ENCODE measurements around the gene MARK1. TPM values are rescaled to one million over a fixed set of nuclear protein-coding genes. Genes with fewer than 3 reads are reported as not detected.

The MARK1 gene
- polyA plus RNA-seq, 3 donors = not detected

- DNase-seq = no peak
- Histone ChIP-seq H3K4me2 (replicated peaks; ENCODE audit: extremely low read depth, low read length, poor library complexity, severe bottlenecking) (no peak overlapping the region), H3K9ac (ENCODE audit: insufficient read depth, low read length, poor library complexity, severe bottlenecking) (no peak overlapping the region), H2AFZ (ENCODE audit: insufficient read depth, low read depth, low read length, poor library complexity, severe bottlenecking) (no peak overlapping the region), H3K27me3 (ENCODE audit: control insufficient read depth in 2 of 2, insufficient read depth in 2 of 2, low read length in 2 of 2) (no peaks in the 10 kb centered on the region), H3K79me2 (ENCODE audit: insufficient read depth, low read length) (no peaks in the 10 kb centered on the region), H3K27ac (ENCODE audit: low read depth in 1 of 2, low read length in 2 of 2) (no peak overlapping the region), H3K4me3 (replicated peaks in 1 of 3; ENCODE audit: low read depth in 2 of 3, low read length in 3 of 3) (no peak overlapping the region), H3K9me3 (replicated peaks in 1 of 2; ENCODE audit: control insufficient read depth in 1 of 2, insufficient read depth in 1 of 2, low read length in 2 of 2) (no peaks in the 10 kb centered on the region), H3K36me3 (replicated peaks in 1 of 2; ENCODE audit: control insufficient read depth in 1 of 2, insufficient read depth in 2 of 2, low read length in 2 of 2) (no peaks in the 10 kb centered on the region), H3K4me1 (ENCODE audit: control insufficient read depth in 1 of 2, insufficient read depth in 2 of 2, low read length in 2 of 2) (no peaks in the 10 kb centered on the region), H4K20me1 (ENCODE audit: insufficient read depth, low read length) (no peaks in the 10 kb centered on the region)
- Mint-ChIP-seq H3K4me3 (no peak overlapping the region), H3K36me3 (no peaks in the 10 kb centered on the region), H3K4me1 (no peaks in the 10 kb centered on the region), H3K27me3 (ENCODE audit: low read depth in 3 of 3) (peaks cover 0 to 4% (median 3%) of the 10 kb centered on the region in 3 donors), H3K9me3 (peaks cover 0 to 3% (median 0%) of the 10 kb centered on the region in 7 donors), H3K27ac (no peak overlapping the region)
- intact Hi-C loops (cut with micrococcal nuclease) = no loop called here
- no peak for TF ChIP-seq CTCF (IDR thresholded peaks at IDR 0.05)
Observed at GRCh38 chr1:220556641-220557040, 28.7 kb downstream of the MARK1 start.

GRCh38 chr1:220563564-220563963 is 35.6 kb downstream of the MARK1 start:
- no peaks in the 10 kb centered on the region for H3K9me3 ChIP-seq (replicated peaks in 1 of 2; ENCODE audit: control insufficient read depth in 1 of 2, insufficient read depth in 1 of 2, low read length in 2 of 2)
- TF ChIP-seq CTCF (IDR thresholded peaks at IDR 0.05) = no peak
- H4K20me1 ChIP-seq (ENCODE audit: insufficient read depth, low read length) = no peaks in the 10 kb centered on the region
- no peaks in the 10 kb centered on the region for H3K4me1 ChIP-seq (ENCODE audit: control insufficient read depth in 1 of 2, insufficient read depth in 2 of 2, low read length in 2 of 2)
- H3K79me2 ChIP-seq (ENCODE audit: insufficient read depth, low read length) = no peaks in the 10 kb centered on the region
- H3K9ac ChIP-seq (ENCODE audit: insufficient read depth, low read length, poor library complexity, severe bottlenecking) = no peak overlapping the region
- H2AFZ ChIP-seq (ENCODE audit: insufficient read depth, low read depth, low read length, poor library complexity, severe bottlenecking) = no peak overlapping the region
- peaks cover 0 to 1% (median 0%) of the 10 kb centered on the region in 7 donors for H3K9me3 Mint-ChIP-seq
- H3K4me1 Mint-ChIP-seq = no peaks in the 10 kb centered on the region
- DNase-seq = no peak
- no peaks in the 10 kb centered on the region for H3K27me3 ChIP-seq (ENCODE audit: control insufficient read depth in 2 of 2, insufficient read depth in 2 of 2, low read length in 2 of 2)
- H3K4me2 ChIP-seq (replicated peaks; ENCODE audit: extremely low read depth, low read length, poor library complexity, severe bottlenecking) = no peak overlapping the region
- peaks cover 0 to 3% (median 2%) of the 10 kb centered on the region in 3 donors for H3K27me3 Mint-ChIP-seq (ENCODE audit: low read depth in 3 of 3)
- H3K4me3 ChIP-seq (replicated peaks in 1 of 3; ENCODE audit: low read depth in 2 of 3, low read length in 3 of 3) = no peak overlapping the region
- H3K27ac Mint-ChIP-seq = no peak overlapping the region
- H3K36me3 Mint-ChIP-seq = no peaks in the 10 kb centered on the region
- no peaks in the 10 kb centered on the region for H3K36me3 ChIP-seq (replicated peaks in 1 of 2; ENCODE audit: control insufficient read depth in 1 of 2, insufficient read depth in 2 of 2, low read length in 2 of 2)
- no CpG with 5 or more reads among the region's 1 CpG for WGBS (ENCODE audit: insufficient coverage)
- H3K4me3 Mint-ChIP-seq = no peak overlapping the region
- no peak overlapping the region for H3K27ac ChIP-seq (ENCODE audit: low read depth in 1 of 2, low read length in 2 of 2)
- intact Hi-C loops (cut with micrococcal nuclease) = no loop called here
